Stimulated activated naive B cell treated with anti-CD40 and anti-IgM and Interleukin-4, amounts not matched to agents 10 μg/mL and 1 μg/mL and 100 μg/mL, for 72 hours (primary cell): ENCODE results near the gene FRMD4A.
"Not testable (repeated sequence)": the region's sequence is repeated elsewhere in the genome, so short reads cannot be mapped to it uniquely, and the experiment has no call there.

Experiments
- ATAC-seq, 2 donors: fragments of 150-1000 bp; cut with Tn5 transposase; replicated peaks; 2 replicates each; pipeline ENCODE4 v1.10.0; 2021; ENCODE audit warnings: moderate library complexity in 1 of 2
- DNase-seq: peaks from one replicate; pipeline ENCODE4 v3.0.0; 2021
- H3K27ac Mint-ChIP-seq: one replicate; pipeline ENCODE4 v1.8.0; 2022; ENCODE audit warnings: mild to moderate bottlenecking, mixed read lengths
- H3K27me3 Mint-ChIP-seq, 2 donors: one replicate each; pipeline ENCODE4 v1.8.0; 2022; ENCODE audit warnings: mixed read lengths in 2 of 2
- H3K36me3 Mint-ChIP-seq, 2 donors: one replicate each; pipeline ENCODE4 v1.8.0; 2022; ENCODE audit warnings: mixed read lengths in 2 of 2, mild to moderate bottlenecking in 1 of 2
- H3K4me1 Mint-ChIP-seq, 2 donors: one replicate each; pipeline ENCODE4 v1.8.0; 2022; ENCODE audit warnings: mixed read lengths in 2 of 2, mild to moderate bottlenecking in 1 of 2
- H3K4me3 Mint-ChIP-seq, 2 donors: one replicate each; pipeline ENCODE4 v1.8.0; 2022; ENCODE audit warnings: mild to moderate bottlenecking in 2 of 2, mixed read lengths in 2 of 2, moderate library complexity in 1 of 2
- H3K9me3 Mint-ChIP-seq, 2 donors: one replicate each; pipeline ENCODE4 v1.8.0; 2022; ENCODE audit warnings: mixed read lengths in 2 of 2, mild to moderate bottlenecking in 1 of 2

Gene FRMD4A

DNA sequence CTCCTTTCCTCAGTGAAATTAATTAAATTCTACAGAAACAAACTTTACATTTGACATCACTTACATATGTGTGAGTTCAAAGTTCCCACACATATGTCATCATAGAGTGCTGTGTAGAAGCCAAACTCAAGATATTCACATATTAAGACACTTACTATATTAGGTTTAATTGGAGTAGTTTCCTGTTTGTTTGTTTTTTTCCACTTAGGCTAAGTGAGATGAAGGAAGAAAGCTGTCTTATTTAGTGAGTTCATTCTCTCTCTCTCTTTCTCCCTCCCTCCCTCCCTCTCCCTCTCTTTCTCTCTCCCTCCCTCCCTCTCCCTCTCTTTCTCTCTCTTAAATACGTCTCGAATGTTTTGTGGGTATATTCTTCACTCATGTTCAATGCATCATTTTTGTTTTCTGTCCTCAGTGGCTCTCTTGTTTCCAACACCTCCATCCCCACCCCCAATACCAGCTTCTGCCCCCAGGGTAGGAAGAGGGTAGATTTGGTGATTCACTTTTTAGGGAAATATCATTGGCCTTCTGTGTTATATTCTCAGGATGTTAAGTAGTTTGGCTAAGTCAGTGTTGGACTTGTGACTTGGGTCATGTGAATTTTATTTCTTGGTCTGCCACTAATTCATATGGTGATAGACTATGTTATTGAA is 262.0 kb downstream of the FRMD4A start:
- no peaks in the 10 kb centered on the region for H3K36me3 Mint-ChIP-seq
- ATAC-seq: no peak

GRCh38 chr10:14067638-14068037 is 263.1 kb downstream of the FRMD4A start:
- not testable (repeated sequence) for H3K27ac Mint-ChIP-seq, H3K36me3 Mint-ChIP-seq, H3K4me1 Mint-ChIP-seq, ATAC-seq, DNase-seq, H3K4me3 Mint-ChIP-seq
- Mint-ChIP-seq H3K9me3 (peaks cover 8 to 13% of the 10 kb centered on the region in 2 donors), H3K27me3 (peaks cover 9 to 37% of the 10 kb centered on the region in 2 donors)

More for the DNA sequence above, 262.0 kb downstream of the FRMD4A start:
- H3K4me1 Mint-ChIP-seq: no peaks in the 10 kb centered on the region
- H3K27me3 Mint-ChIP-seq: peaks cover 17 to 47% of the 10 kb centered on the region in 2 donors
- no peak overlapping the region for H3K4me3 Mint-ChIP-seq
- H3K9me3 Mint-ChIP-seq: peaks cover 8 to 13% of the 10 kb centered on the region in 2 donors
- no peak overlapping the region for H3K27ac Mint-ChIP-seq
- DNase-seq: no peak

- no peaks in the 10 kb centered on the region for H3K36me3 Mint-ChIP-seq
Observed at GRCh38 chr10:14066106-14066505, 264.6 kb downstream of the FRMD4A start.

DNA sequence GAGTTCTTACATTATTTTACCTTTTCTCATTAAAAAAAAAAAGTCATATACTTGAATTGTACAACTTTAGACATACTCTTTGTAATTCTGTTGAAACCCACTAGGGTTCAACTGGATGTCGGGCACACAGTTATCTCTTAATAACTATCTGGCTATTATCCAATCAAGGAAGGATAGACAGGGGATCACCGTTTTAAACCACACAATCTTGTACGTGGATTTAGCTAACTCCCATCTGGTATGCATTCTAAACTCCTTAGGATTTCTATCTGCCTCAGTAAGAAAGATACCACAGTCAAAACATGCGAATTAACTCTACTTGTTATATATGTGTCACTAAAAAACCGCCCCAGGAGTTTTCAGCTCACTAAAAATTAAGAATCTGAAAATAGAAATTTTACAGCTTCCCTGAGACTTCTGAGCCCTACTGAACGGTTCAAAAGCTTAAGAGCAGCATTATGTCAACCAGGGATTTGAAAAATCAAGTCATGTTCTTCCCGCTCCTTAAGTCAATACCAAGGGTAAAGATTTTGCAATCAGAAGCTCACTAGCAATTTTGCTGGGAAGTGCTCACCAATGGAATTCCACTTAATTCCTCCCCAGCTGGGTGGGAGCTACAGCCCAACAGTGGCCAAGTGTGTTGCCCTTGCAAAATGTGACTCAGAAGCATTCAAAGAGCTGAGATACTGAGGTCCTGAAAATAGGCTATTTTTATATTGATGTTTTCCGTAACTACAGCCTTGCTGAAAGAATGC is 267.0 kb downstream of the FRMD4A start:
- ATAC-seq (no peak), DNase-seq (no peak)
- no peaks in the 10 kb centered on the region for H3K36me3 Mint-ChIP-seq
- H3K27ac Mint-ChIP-seq: no peak overlapping the region
- peaks cover 5 to 17% of the 10 kb centered on the region in 2 donors for H3K27me3 Mint-ChIP-seq
- H3K4me3 Mint-ChIP-seq: no peak overlapping the region
- peaks cover 6 to 11% of the 10 kb centered on the region in 2 donors for H3K9me3 Mint-ChIP-seq
- no peaks in the 10 kb centered on the region for H3K4me1 Mint-ChIP-seq

More at GRCh38 chr10:14066106-14066505, 264.6 kb downstream of the FRMD4A start:
- H3K27ac Mint-ChIP-seq: no peak overlapping the region
- H3K27me3 Mint-ChIP-seq: peaks cover 9 to 28% of the 10 kb centered on the region in 2 donors
- ATAC-seq (no peak), DNase-seq (no peak)
- no peaks in the 10 kb centered on the region for H3K4me1 Mint-ChIP-seq
- H3K9me3 Mint-ChIP-seq: peaks cover 8 to 13% of the 10 kb centered on the region in 2 donors
- H3K4me3 Mint-ChIP-seq: no peak overlapping the region

DNA sequence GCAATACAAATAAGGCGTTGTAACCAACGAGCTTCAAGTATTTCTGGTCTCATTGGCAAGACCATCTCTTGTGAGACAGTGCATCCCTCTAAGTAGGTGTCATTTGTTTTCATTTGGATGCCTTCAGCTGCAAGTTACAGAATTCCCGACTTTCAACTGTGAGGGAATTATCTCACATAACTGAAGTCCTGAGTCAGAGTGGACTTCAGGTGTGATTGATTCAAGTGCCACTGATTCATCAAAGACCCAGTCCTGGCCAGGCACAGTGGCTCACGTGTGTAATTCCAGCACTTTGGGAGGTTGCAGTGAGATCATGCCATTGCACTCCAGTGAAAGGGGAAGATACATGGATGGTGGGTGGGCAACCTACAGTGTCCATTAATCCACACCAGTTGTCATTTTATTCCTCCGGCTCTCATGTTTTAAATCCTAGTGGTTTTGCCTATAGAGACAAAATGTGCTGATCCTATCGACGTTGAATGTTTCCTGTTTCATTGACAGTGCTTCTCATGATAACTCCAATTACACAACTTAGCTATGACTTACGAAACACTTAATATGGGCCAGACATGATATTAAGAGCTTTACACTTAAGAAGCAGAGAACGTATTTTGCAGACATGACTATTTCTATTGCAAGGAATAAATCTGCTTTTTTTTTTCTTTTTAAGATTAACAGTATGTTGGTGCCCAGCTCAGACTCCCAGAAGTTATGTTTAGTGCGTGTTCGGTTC is 268.0 kb downstream of the FRMD4A start:
- Mint-ChIP-seq H3K36me3 (no peaks in the 10 kb centered on the region), H3K4me1 (no peaks in the 10 kb centered on the region), H3K9me3 (peaks cover 6 to 8% of the 10 kb centered on the region in 2 donors), H3K27ac (no peak overlapping the region), H3K27me3 (peaks cover 5 to 16% of the 10 kb centered on the region in 2 donors), H3K4me3 (no peak overlapping the region)
- DNase-seq (no peak), ATAC-seq (no peak)

GRCh38 chr10:14060320-14061070 is 270.2 kb downstream of the FRMD4A start:
- no peaks in the 10 kb centered on the region for H3K4me1 Mint-ChIP-seq
- H3K27ac Mint-ChIP-seq: no peak overlapping the region
- H3K9me3 Mint-ChIP-seq: peaks cover 0 to 2% of the 10 kb centered on the region in 2 donors
- ATAC-seq (no peak), DNase-seq (no peak)
- no peaks in the 10 kb centered on the region for H3K36me3 Mint-ChIP-seq
- peaks cover 0 to 13% of the 10 kb centered on the region in 2 donors for H3K27me3 Mint-ChIP-seq
- no peak overlapping the region for H3K4me3 Mint-ChIP-seq

DNA sequence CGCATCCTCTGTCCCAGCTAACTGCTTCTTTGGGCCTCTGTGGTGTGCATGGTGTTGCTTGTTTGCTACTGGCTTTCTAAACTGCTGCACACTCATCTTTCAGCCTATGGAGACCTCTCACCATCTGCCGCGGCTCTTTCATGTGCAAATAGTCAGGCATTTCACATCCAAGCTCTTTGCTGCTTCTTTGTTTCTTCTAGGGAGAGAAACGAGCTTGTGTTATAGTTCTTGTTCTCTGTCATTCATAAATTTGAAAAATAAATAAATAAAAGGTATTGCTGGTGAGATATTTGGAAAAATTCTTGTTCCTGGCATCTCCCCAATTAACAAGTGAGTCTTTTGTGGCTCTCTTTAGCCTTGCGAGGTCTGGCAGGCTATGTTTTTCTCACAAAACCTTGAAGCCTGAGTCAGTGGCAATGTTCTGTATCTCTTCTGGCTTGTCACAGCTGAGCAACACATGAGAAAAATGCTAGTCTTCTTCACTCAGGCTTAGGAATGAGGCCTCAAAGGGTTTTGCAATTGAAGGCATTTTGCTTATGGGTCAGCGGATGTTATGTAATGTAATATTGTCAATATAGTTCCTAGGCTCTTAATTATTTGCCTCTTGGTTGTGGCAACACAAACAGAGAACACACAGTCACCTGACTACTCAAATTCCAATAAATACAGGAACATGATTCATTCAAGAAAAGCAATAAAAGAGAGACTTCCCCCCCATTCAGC is 274.0 kb downstream of the FRMD4A start:
- Mint-ChIP-seq H3K9me3 (peaks cover 14 to 19% of the 10 kb centered on the region in 2 donors), H3K27me3 (peaks cover 9 to 23% of the 10 kb centered on the region in 2 donors), H3K4me3 (no peak overlapping the region), H3K27ac (no peak overlapping the region), H3K4me1 (no peaks in the 10 kb centered on the region), H3K36me3 (peaks cover 3% of the 10 kb centered on the region in 2 donors)
- DNase-seq: no peak
- no peak for ATAC-seq

- no peak overlapping the region for H3K27ac Mint-ChIP-seq
- DNase-seq (no peak), ATAC-seq (no peak)
- H3K27me3 Mint-ChIP-seq: peaks cover 16 to 23% of the 10 kb centered on the region in 2 donors
- peaks cover 3% of the 10 kb centered on the region in 2 donors for H3K36me3 Mint-ChIP-seq
- H3K4me1 Mint-ChIP-seq: peaks cover 0 to 2% of the 10 kb centered on the region in 2 donors
- no peak overlapping the region for H3K4me3 Mint-ChIP-seq
- H3K9me3 Mint-ChIP-seq: peaks cover 14 to 21% of the 10 kb centered on the region in 2 donors
Observed at GRCh38 chr10:14052931-14053330, 277.8 kb downstream of the FRMD4A start.

DNA sequence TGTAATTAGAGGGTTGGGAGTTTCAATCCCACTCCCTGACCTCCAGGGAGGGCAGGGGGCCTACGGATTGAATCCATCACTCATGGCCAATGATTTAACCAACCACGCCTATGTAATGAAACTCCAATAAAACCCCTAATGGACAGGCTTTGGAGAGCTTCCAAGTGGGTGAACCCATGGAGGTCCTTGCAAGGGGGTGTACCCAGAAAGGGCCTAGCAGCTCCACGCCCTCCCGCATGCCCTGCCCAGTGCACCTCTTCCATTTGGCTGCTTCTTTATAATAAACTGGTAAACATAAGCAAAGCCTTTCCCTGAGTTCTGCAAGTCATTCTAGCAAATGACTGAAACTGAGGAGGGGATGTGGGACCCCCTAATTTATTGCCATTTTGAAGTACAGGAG is 280.1 kb downstream of the FRMD4A start:
- Mint-ChIP-seq H3K27me3 (peaks cover 14 to 16% of the 10 kb centered on the region in 2 donors), H3K9me3 (peaks cover 12 to 21% of the 10 kb centered on the region in 2 donors), H3K4me1 (peaks cover 0 to 2% of the 10 kb centered on the region in 2 donors), H3K36me3 (peaks cover 3% of the 10 kb centered on the region in 2 donors), H3K27ac (no peak overlapping the region), H3K4me3 (no peak overlapping the region)
- DNase-seq: no peak
- no peak for ATAC-seq

DNA sequence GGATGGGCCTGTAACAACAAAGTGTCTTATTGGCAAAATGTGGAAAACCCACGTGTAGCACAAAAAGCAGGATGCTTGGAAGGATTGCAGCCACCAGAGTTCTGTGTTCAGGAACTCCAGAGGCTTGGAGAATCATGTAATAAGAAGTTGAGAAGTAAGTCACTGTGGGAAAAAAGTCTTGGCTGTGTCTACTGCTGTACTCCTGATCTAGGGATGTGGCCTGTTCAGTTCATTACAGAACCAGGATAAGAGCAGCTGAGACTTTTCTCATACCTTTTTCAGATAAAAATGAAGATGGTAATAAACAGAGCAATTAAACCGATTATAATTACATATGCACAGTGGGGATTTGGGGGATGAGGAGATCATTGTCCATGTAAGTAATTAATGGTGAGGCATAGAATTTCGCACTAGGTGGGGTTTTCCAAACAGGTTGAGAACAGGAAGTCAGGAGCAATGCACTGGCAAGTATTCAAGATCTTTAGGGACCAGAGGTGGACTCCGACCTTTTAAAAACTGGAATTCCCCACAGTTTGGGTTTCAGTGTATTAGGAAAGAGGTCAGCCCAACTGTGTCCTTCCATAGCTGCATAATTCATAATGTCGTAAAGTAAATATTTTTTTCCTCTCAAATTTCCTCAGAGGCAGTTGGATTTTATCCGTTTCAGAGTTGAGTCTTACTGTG is 281.7 kb downstream of the FRMD4A start:
- Mint-ChIP-seq H3K4me3 (no peak overlapping the region), H3K27ac (no peak overlapping the region), H3K27me3 (peaks cover 13% of the 10 kb centered on the region in 2 donors), H3K36me3 (peaks cover 0 to 3% of the 10 kb centered on the region in 2 donors), H3K9me3 (peaks cover 9 to 11% of the 10 kb centered on the region in 2 donors), H3K4me1 (peaks cover 0 to 2% of the 10 kb centered on the region in 2 donors)
- ATAC-seq: no peak
- no peak for DNase-seq

GRCh38 chr10:14047431-14047830 is 283.3 kb downstream of the FRMD4A start:
- DNase-seq (no peak), ATAC-seq (no peak)
- Mint-ChIP-seq H3K36me3 (no peaks in the 10 kb centered on the region), H3K4me3 (no peak overlapping the region), H3K9me3 (peaks cover 4 to 7% of the 10 kb centered on the region in 2 donors), H3K27ac (no peak overlapping the region), H3K4me1 (peaks cover 0 to 2% of the 10 kb centered on the region in 2 donors), H3K27me3 (peaks cover 5 to 7% of the 10 kb centered on the region in 2 donors)

GRCh38 chr10:14042051-14042450 is 288.7 kb downstream of the FRMD4A start:
- not testable (repeated sequence) for H3K27ac Mint-ChIP-seq, H3K36me3 Mint-ChIP-seq, H3K4me3 Mint-ChIP-seq, H3K27me3 Mint-ChIP-seq, DNase-seq, H3K9me3 Mint-ChIP-seq, ATAC-seq
- H3K4me1 Mint-ChIP-seq: peaks cover 3 to 13% of the 10 kb centered on the region in 2 donors
